Transverse colon (tissue), 3 donors: Measurements from ENCODE around the gene KRT84.

Source experiments
- CTCF ChIP-seq, 5 experiments: fragments of 200-600 bp in 3 of 5; fragments of 450-650 bp in 2 of 5; sonication (generic) in 3 of 5; IDR thresholded peaks; 1 replicate in 2 of 5; 2 replicates in 3 of 5; pipeline ENCODE4 v1.5.1; 2016 to 2017; ENCODE audit warnings: antibody characterized with exemption in 5 of 5, inconsistent platforms in 3 of 5, mild to moderate bottlenecking in 2 of 5, moderate library complexity in 1 of 5
- EP300 ChIP-seq: sonication (generic); formaldehyde crosslinking; IDR thresholded peaks from one replicate; pipeline ENCODE4 v1.6.1; 2017; ENCODE audit warnings: antibody characterized with exemption, low read depth
- POLR2A ChIP-seq: fragments of 450-650 bp; IDR thresholded peaks from one replicate; pipeline ENCODE4 v1.6.1; 2016; ENCODE audit warnings: antibody characterized with exemption, mild to moderate bottlenecking, moderate library complexity

GRCh38 chr12:52369809-52370208 is 15.6 kb downstream of the KRT84 start:
- TF ChIP-seq EP300, result no peak
- no peak for TF ChIP-seq CTCF (IDR thresholded peaks at IDR 0.05)
- no peak for TF ChIP-seq POLR2A
